ENCODE measurements around the gene WBP4.

WBP4 gene

DNA sequence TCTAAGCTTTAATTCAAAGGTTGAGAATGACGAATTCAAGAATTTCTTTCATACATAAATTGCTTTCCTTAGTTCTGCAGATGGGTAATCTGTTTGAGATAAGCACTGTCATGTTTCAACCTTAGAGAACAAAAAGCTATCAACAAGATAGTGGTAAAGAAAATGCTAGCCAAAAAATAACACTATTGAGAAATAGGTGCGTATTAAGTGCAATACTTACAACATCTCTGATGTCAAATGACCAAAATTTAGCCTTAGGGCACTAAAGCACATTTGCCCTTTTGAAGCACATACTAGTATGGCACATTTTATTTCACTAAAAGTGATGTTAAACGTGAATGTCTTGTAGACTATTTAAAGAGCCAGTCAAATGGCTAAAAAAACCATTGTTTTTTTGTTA lies 66.4 kb downstream of the WBP4 start:
- TF ChIP-seq, protein P1, sequence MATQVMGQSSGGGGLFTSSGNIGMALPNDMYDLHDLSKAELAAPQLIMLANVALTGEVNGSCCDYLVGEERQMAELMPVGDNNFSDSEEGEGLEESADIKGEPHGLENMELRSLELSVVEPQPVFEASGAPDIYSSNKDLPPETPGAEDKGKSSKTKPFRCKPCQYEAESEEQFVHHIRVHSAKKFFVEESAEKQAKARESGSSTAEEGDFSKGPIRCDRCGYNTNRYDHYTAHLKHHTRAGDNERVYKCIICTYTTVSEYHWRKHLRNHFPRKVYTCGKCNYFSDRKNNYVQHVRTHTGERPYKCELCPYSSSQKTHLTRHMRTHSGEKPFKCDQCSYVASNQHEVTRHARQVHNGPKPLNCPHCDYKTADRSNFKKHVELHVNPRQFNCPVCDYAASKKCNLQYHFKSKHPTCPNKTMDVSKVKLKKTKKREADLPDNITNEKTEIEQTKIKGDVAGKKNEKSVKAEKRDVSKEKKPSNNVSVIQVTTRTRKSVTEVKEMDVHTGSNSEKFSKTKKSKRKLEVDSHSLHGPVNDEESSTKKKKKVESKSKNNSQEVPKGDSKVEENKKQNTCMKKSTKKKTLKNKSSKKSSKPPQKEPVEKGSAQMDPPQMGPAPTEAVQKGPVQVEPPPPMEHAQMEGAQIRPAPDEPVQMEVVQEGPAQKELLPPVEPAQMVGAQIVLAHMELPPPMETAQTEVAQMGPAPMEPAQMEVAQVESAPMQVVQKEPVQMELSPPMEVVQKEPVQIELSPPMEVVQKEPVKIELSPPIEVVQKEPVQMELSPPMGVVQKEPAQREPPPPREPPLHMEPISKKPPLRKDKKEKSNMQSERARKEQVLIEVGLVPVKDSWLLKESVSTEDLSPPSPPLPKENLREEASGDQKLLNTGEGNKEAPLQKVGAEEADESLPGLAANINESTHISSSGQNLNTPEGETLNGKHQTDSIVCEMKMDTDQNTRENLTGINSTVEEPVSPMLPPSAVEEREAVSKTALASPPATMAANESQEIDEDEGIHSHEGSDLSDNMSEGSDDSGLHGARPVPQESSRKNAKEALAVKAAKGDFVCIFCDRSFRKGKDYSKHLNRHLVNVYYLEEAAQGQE (IDR thresholded peaks at IDR 0.05; ENCODE audit: low read depth): no peak
- TF ChIP-seq NFIC (IDR thresholded peaks at IDR 0.05) (no peak), TCF12 (IDR thresholded peaks at IDR 0.05; ENCODE audit: low read depth) (no peak), ZBTB7A (IDR thresholded peaks at IDR 0.05; ENCODE audit: low read depth) (no peak), CREB1 (IDR thresholded peaks at IDR 0.05; ENCODE audit: low read depth) (no peak), YY1 (IDR thresholded peaks at IDR 0.05; ENCODE audit: low read depth) (no peak), FOXM1 (IDR thresholded peaks at IDR 0.05; ENCODE audit: borderline replicate concordance, low read depth) (no peak), TEAD4 (IDR thresholded peaks at IDR 0.05) (no peak), EP300 (IDR thresholded peaks at IDR 0.05; ENCODE audit: borderline replicate concordance) (no peak), TAF1 (IDR thresholded peaks at IDR 0.05; ENCODE audit: low read depth) (no peak), CEBPB (IDR thresholded peaks at IDR 0.05) (no peak), RAD21 (IDR thresholded peaks at IDR 0.05; ENCODE audit: low read depth) (no peak), EGR1 (IDR thresholded peaks at IDR 0.05) (no peak)
- TF ChIP-seq, protein P2, sequence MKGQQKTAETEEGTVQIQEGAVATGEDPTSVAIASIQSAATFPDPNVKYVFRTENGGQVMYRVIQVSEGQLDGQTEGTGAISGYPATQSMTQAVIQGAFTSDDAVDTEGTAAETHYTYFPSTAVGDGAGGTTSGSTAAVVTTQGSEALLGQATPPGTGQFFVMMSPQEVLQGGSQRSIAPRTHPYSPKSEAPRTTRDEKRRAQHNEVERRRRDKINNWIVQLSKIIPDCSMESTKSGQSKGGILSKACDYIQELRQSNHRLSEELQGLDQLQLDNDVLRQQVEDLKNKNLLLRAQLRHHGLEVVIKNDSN (IDR thresholded peaks at IDR 0.05): no peak
- TF ChIP-seq, protein P3, sequence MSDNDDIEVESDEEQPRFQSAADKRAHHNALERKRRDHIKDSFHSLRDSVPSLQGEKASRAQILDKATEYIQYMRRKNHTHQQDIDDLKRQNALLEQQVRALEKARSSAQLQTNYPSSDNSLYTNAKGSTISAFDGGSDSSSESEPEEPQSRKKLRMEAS (IDR thresholded peaks at IDR 0.05): no peak

DNA sequence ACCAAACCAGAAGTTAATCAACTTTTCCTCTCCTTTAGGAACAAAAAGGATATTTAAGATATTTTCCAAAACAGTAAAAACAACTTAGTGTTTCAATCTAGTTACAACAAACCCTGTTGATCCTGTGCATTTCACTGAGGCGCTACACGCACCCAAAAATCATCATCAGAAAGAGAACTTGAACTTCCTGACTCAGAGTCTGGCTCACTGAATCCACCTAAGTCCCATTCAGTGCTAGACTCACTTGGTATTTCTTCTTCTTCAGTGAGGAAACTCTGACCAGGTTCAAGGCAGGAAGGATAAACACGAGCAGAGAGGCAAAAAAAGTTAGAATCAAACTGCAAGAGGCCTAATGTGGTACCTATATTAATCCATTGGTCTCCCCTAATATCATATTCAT lies 69.0 kb downstream of the WBP4 start:
- TF ChIP-seq ZBTB7A (IDR thresholded peaks at IDR 0.05; ENCODE audit: low read depth) (no peak), EGR1 (IDR thresholded peaks at IDR 0.05) (no peak), CEBPB (IDR thresholded peaks at IDR 0.05) (no peak), CREB1 (IDR thresholded peaks at IDR 0.05; ENCODE audit: low read depth) (no peak), RAD21 (IDR thresholded peaks at IDR 0.05; ENCODE audit: low read depth) (no peak), YY1 (IDR thresholded peaks at IDR 0.05; ENCODE audit: low read depth) (no peak), TEAD4 (IDR thresholded peaks at IDR 0.05) (no peak), TCF12 (IDR thresholded peaks at IDR 0.05; ENCODE audit: low read depth) (no peak), EP300 (IDR thresholded peaks at IDR 0.05; ENCODE audit: borderline replicate concordance) (no peak), NFIC (IDR thresholded peaks at IDR 0.05) (no peak), FOXM1 (IDR thresholded peaks at IDR 0.05; ENCODE audit: borderline replicate concordance, low read depth) (no peak)
- TF ChIP-seq, protein P3 (IDR thresholded peaks at IDR 0.05): no peak
- TF ChIP-seq, protein P2 (IDR thresholded peaks at IDR 0.05): no peak
- TF ChIP-seq, protein P1 (IDR thresholded peaks at IDR 0.05; ENCODE audit: low read depth): no peak

DNA sequence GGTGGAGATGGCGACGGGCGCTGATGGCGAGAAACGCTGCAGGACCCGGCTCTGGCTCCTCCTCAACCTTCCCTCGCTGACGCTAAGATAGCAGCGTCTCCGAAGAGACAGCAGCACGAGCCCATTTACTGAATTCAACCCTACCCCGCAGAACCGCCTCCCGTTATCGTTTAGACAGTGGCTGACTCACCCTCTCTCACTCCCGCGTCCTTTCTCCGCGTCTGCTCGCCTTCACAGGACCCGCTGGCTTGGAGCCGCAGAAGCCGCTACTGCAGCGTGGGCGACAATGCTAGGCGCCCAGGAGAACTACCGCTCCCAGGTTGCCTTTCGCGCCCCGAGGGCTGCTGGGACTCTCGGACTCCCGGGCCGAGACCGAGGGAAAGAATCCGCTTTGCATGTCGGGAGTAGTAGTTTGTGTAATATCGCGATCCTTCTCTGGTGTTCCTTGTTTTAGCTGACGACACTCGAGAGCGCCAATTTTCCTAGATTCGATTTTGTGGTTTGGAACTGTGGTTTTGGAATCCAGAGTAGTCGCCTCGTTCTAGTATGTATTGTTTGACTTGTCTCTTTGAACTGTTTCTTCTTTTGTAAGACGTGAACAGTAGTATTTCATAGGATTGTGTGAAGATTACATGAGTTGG lies 71.3 kb downstream of the WBP4 start, which contains the start of gene KBTBD6:
Gene KBTBD6 (minus strand): TSS at position 291 of the 641 bp plus-strand sequence. CDS start 291 bp downstream, outside the sequence.
- peak; percentile 21; the same call in 1 of the 2 replicates for TF ChIP-seq RAD21 (IDR thresholded peaks at IDR 0.05; ENCODE audit: low read depth)
- TF ChIP-seq, protein P2 (IDR thresholded peaks at IDR 0.05): no peak
- TF ChIP-seq ZBTB7A (IDR thresholded peaks at IDR 0.05; ENCODE audit: low read depth): no peak
- TF ChIP-seq, protein P3 (IDR thresholded peaks at IDR 0.05): peak; percentile 81
- TF ChIP-seq, protein P1 (IDR thresholded peaks at IDR 0.05; ENCODE audit: low read depth): no peak
- peak; percentile 36; the same call in 1 of the 2 replicates for TF ChIP-seq TEAD4 (IDR thresholded peaks at IDR 0.05)
- no peak for TF ChIP-seq FOXM1 (IDR thresholded peaks at IDR 0.05; ENCODE audit: borderline replicate concordance, low read depth)
- TF ChIP-seq EGR1 (IDR thresholded peaks at IDR 0.05): peak; percentile 97
- TF ChIP-seq CREB1 (IDR thresholded peaks at IDR 0.05; ENCODE audit: low read depth): peak; percentile 82
- peak; percentile 76 for TF ChIP-seq TCF12 (IDR thresholded peaks at IDR 0.05; ENCODE audit: low read depth)
- no peak for TF ChIP-seq EP300 (IDR thresholded peaks at IDR 0.05; ENCODE audit: borderline replicate concordance)
- TF ChIP-seq YY1 (IDR thresholded peaks at IDR 0.05; ENCODE audit: low read depth): peak; percentile 72; the same call in 1 of the 2 replicates
- TF ChIP-seq CEBPB (IDR thresholded peaks at IDR 0.05): no peak
- TF ChIP-seq TAF1 (IDR thresholded peaks at IDR 0.05; ENCODE audit: low read depth): peak; percentile 76
- TF ChIP-seq NFIC (IDR thresholded peaks at IDR 0.05): no peak

Data from Ishikawa (cell line).